SU-DHL-6 (cell line): ENCODE results near the gene ARL11.

Source experiments
- EZH2phosphoT487 ChIP-seq: fragments of 200-600 bp; sonication (generic), shearing (Covaris generic); conservative IDR thresholded peaks from 2 replicates; pipeline ENCODE4 v1.6.1; 2018; ENCODE audit warnings: mild to moderate bottlenecking, antibody characterized with exemption, low read length, moderate library complexity, mixed read lengths
- TF ChIP-seq, protein P1 (sequence below): fragments of 200-600 bp; sonication (generic); IDR thresholded peaks from one replicate; pipeline ENCODE4 v1.5.1; 2017; ENCODE audit warnings: antibody characterized with exemption, mild to moderate bottlenecking, low read length, moderate library complexity; ENCODE audit not compliant: insufficient read depth, poor library complexity, severe bottlenecking

DNA sequence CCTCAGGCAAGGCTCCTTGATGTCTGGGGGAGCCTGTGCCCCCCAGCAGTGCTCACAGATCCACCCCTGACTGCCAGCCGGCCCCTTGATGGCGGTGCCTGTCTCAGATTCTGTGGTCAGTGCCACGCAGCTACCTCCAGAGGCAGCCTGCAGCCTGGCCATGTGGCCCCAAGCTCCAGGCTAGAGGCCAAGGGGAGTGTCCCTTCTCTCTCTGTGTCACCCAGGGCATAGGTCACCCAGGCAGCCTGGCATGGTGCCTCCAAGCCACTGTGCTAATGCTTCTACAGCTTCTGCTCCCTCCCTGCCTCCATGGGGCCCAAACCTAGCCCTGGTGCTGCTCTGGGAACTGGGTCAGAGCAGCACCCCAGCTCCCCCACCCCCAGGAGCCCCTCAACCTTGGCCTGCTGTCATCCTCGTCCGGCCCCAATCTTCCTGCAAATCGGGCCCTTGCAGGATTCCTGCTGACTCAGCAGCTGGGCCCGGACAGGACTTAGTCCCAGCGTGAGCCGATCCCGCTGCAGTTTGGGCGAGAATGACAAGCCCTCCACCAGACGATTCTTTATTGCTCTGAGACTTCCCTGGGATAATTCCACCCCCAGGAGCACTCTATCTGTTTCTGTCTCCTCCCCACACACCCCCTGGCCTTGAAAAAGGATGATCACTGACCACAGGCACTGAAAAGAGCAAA lies 2.8 kb upstream of the ARL11 start:
- TF ChIP-seq, protein P1, sequence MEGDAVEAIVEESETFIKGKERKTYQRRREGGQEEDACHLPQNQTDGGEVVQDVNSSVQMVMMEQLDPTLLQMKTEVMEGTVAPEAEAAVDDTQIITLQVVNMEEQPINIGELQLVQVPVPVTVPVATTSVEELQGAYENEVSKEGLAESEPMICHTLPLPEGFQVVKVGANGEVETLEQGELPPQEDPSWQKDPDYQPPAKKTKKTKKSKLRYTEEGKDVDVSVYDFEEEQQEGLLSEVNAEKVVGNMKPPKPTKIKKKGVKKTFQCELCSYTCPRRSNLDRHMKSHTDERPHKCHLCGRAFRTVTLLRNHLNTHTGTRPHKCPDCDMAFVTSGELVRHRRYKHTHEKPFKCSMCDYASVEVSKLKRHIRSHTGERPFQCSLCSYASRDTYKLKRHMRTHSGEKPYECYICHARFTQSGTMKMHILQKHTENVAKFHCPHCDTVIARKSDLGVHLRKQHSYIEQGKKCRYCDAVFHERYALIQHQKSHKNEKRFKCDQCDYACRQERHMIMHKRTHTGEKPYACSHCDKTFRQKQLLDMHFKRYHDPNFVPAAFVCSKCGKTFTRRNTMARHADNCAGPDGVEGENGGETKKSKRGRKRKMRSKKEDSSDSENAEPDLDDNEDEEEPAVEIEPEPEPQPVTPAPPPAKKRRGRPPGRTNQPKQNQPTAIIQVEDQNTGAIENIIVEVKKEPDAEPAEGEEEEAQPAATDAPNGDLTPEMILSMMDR: no peak
- TF ChIP-seq EZH2phosphoT487: no peak
